ENCODE measurements around the gene MAP1LC3B.

Gene MAP1LC3B

DNA sequence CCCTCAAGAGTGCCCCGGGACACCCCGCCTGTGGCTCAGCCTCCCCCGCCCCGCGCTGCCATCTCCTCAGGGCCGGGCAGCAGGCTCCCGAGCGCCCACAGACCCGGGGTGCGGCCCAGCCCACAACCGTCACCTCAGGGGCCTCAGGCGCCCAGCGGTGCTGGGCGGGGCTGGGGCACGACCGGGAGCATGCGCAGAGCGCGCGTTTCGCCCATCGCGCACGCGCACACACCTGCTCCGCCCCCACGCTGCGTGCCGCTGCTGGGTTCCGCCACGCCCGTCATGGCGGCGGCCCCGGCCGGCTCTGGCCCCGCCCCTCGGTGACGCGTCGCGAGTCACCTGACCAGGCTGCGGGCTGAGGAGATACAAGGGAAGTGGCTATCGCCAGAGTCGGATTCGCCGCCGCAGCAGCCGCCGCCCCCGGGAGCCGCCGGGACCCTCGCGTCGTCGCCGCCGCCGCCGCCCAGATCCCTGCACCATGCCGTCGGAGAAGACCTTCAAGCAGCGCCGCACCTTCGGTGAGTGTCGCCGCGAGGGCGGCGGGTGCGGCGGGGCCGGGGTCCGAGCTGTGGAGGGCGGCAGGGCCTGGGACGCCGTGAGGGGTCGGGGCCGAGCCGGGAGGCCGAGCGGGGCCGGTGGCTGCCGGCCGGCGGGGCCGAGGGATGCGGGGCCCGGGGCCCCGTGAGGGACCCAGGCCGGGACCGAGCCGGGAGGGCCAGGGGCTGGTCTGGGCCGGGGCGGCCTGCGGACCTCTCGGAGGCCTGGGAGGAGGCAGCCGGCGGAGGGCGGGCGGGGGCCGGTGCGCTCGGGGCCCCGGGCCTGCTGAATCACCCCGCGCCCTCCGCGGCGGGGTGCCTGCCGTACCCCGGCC lies at the start of gene MAP1LC3B:
Gene MAP1LC3B (plus strand): TSS at position 387 of the 871 bp plus-strand sequence. CDS start 92 bp downstream, at position 479.
- H3K4me3 ChIP-seq (ENCODE audit: low read depth, low read length), result peak within 1 kb of the TSS; percentile 84
- TF ChIP-seq, protein P1, sequence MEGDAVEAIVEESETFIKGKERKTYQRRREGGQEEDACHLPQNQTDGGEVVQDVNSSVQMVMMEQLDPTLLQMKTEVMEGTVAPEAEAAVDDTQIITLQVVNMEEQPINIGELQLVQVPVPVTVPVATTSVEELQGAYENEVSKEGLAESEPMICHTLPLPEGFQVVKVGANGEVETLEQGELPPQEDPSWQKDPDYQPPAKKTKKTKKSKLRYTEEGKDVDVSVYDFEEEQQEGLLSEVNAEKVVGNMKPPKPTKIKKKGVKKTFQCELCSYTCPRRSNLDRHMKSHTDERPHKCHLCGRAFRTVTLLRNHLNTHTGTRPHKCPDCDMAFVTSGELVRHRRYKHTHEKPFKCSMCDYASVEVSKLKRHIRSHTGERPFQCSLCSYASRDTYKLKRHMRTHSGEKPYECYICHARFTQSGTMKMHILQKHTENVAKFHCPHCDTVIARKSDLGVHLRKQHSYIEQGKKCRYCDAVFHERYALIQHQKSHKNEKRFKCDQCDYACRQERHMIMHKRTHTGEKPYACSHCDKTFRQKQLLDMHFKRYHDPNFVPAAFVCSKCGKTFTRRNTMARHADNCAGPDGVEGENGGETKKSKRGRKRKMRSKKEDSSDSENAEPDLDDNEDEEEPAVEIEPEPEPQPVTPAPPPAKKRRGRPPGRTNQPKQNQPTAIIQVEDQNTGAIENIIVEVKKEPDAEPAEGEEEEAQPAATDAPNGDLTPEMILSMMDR (IDR thresholded peaks at IDR 0.05; ENCODE audit: low read depth, low read length), result no peak
- peak; percentile 97 for DNase-seq (ENCODE audit: low read depth, low spot score)
- in situ Hi-C loops (cut with HindIII; ENCODE audit: low sequenced_read_pairs), result no loop called here

DNA sequence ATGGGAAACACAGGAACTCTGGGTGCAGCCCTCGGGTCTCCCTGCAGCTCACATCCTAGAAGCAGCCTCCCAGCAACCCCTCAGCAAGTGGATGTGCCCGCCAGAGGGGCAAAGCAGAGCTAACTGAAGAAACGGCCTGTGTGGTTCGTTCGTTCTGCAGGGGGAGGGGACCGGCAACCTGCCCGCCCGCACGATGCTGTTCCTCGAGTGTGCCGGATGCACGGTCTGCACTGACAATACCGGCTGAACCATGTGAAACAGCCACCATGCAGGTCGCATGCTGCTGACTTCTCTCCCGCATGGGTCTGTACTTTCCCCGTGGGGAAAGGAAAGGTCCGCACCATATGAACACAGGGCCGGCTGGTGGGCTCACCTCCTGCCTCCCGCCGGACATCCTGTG lies 49.6 kb upstream of the MAP1LC3B start:
- in situ Hi-C loops (cut with HindIII; ENCODE audit: low sequenced_read_pairs), result no loop called here
- H3K4me3 ChIP-seq (ENCODE audit: low read depth, low read length), result no peak overlapping the region
- DNase-seq (ENCODE audit: low read depth, low spot score), result no peak
- TF ChIP-seq, protein P1 (IDR thresholded peaks at IDR 0.05; ENCODE audit: low read depth, low read length), result no peak

DNA sequence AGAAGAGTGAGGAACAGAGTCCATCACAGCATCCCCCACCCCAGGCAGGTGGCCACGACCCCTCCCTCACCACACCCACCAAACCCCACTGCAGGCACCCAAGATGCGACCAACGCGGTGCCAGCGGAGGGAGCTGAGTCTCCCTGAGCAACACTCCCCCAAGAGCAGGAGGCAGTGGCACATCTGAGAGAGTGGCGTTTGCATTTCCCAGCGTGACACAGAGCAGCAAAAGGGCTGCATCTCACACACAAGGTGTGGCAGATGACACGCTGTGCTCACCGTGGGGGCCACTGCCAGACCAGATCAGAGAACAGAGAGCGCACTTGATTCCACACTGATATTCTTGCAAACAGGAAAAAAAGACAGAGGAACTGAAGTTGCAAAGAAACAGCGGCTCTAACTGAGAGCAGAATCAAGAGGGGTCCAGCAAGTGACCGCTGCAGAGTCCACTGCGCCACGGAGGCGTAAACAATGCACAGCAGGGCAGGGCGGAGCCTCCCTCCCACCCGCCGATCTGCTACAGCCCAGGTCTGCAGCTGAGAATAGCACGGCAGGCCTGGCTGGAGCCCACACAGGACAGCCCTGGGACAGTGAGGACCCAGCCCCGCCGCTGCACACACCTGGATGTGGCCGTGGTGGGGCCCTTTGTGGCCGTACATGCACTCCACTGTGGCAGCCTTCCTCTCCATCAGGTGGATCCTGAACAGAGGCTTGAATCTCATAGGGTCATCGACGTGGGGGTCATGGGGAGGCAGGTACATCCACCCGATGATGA lies 49.0 kb upstream of the MAP1LC3B start:
- in situ Hi-C loops (cut with HindIII; ENCODE audit: low sequenced_read_pairs), result no loop called here
- no peak for DNase-seq (ENCODE audit: low read depth, low spot score)
- H3K4me3 ChIP-seq (ENCODE audit: low read depth, low read length), result no peak overlapping the region
- TF ChIP-seq, protein P1 (IDR thresholded peaks at IDR 0.05; ENCODE audit: low read depth, low read length), result no peak

DNA sequence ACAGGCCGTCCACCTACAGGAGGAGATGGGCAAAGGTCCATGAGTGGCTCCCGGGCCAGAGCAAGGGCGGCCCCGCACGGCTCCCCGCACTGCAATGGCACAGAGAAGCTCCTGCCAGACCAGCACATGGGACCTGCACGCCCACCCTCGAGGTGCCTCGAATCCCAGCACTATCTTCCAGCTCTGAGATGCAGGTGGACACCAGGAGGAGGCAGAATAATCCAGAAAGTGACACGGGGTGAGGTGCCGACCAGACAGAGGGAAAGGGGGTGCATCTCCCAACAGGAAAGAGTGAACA lies 48.4 kb upstream of the MAP1LC3B start:
- no peak overlapping the region for H3K4me3 ChIP-seq (ENCODE audit: low read depth, low read length)
- TF ChIP-seq, protein P1 (IDR thresholded peaks at IDR 0.05; ENCODE audit: low read depth, low read length), result no peak
- in situ Hi-C loops (cut with HindIII; ENCODE audit: low sequenced_read_pairs), result no loop called here

DNA sequence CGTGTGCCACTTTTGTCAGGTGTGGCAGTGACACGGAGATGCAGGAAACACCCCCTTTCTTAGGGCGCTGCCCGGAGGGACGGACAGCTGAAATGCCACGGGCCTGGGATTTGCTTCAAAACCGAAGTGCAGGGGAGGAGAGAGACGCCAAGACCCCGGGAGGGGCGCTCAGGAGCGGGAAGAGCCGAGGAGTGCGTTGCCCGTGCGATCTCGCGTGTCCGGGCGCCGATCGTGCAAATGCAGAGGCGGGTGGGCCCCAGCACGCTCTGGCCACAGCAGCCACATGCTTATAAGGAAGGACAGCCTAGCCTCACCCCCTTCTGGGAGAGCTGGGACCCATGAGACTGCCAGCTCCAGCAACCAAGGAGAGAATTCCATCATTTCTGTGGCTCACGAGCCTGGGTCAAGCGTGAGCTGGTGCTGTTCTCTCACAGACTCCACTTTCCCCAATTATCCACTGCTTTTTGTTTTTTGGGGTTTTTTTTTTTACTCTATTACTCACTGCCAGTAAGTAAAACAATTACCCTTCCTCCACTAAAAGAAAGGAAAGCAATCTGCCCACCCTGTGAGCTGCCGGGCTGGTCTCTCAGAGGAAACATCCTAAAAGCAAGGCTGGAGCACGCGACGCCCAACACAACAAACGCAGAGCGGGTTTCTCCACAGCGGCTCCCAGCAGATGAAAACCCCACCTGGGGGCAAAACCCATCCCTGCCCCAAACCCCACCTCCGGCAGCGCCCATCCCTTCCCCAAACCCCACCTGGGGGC lies 47.8 kb upstream of the MAP1LC3B start:
- DNase-seq (ENCODE audit: low read depth, low spot score), result peak; percentile 27
- TF ChIP-seq, protein P1 (IDR thresholded peaks at IDR 0.05; ENCODE audit: low read depth, low read length), result no peak
- in situ Hi-C loops (cut with HindIII; ENCODE audit: low sequenced_read_pairs), result no loop called here
- H3K4me3 ChIP-seq (ENCODE audit: low read depth, low read length), result no peak overlapping the region

More for the DNA sequence above, 48.4 kb upstream of the MAP1LC3B start:
- DNase-seq (ENCODE audit: low read depth, low spot score), result no peak

DNA sequence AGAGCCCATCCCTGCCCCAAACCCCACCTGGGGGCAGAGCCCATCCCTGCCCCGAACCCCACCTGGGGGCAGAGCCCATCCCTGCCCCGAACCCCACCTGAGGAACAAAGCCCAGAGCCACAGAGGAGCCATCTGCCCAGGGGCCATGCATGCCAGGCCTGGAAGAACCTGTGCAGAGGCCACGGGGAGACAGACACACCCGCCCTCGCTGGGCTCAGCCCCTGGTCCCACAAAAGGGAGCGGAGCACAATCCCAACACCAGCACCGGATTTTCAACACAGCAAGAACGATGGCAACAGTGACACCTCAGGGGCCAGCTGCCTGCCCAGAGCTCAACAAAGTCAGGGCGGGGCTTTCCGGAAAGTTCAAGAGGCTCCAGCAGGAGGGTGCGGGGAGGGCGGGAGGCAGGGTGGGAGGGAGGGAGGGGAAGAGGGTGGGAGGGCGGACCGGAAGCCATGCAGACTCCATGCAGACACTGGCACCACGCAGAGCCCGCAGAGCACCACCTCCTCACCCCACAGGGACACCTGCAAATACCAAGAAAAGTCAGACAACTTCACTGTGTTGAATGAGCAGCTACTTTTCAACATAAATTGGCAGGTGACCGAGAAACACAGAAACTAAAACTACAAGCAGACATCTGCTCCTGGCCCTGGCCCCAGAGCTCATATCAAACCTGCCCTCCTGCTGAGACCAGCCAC lies 47.1 kb upstream of the MAP1LC3B start:
- no peak for DNase-seq (ENCODE audit: low read depth, low spot score)
- in situ Hi-C loops (cut with HindIII; ENCODE audit: low sequenced_read_pairs), result no loop called here
- TF ChIP-seq, protein P1 (IDR thresholded peaks at IDR 0.05; ENCODE audit: low read depth, low read length), result no peak
- no peak overlapping the region for H3K4me3 ChIP-seq (ENCODE audit: low read depth, low read length)
